Transverse colon (tissue), 4 donors: ENCODE measurements around the gene ABCG2. TPM values are rescaled to one million over a fixed set of nuclear protein-coding genes. Genes with fewer than 3 reads are reported as not detected.

Source experiments
- DNase-seq: peaks from one replicate; pipeline ENCODE4 v3.0.0-alpha.2; 2019
- H3K27ac ChIP-seq, 4 donors: fragments of 200-600 bp; sonication (generic); 2 replicates each; pipeline ENCODE4 v1.5.1; 2016 to 2018; ENCODE audit warnings: inconsistent platforms in 4 of 4
- H3K27me3 ChIP-seq: fragments of 200-600 bp; sonication (generic); 2 replicates; pipeline ENCODE4 v1.5.1; 2017; ENCODE audit warnings: inconsistent platforms
- H3K36me3 ChIP-seq, 4 donors: fragments of 200-600 bp; sonication (generic); 2 replicates each; pipeline ENCODE4 v1.5.1; 2017 to 2019; ENCODE audit warnings: inconsistent platforms in 4 of 4
- H3K4me1 ChIP-seq, 4 donors: fragments of 200-600 bp; sonication (generic); 2 replicates each; pipeline ENCODE4 v1.5.1; 2017 to 2020; ENCODE audit warnings: inconsistent platforms in 4 of 4
- H3K4me3 ChIP-seq, 4 donors: fragments of 200-600 bp; sonication (generic); 1 replicate in 1 of 4; 2 replicates in 3 of 4; pipeline versions ENCODE4 v1.5.1 to v1.6.1; 2017 to 2019; ENCODE audit warnings: inconsistent platforms in 4 of 4
- H3K9me3 ChIP-seq, 2 donors: fragments of 200-600 bp; sonication (generic); 2 replicates each; pipeline ENCODE4 v1.5.1; 2017 to 2019; ENCODE audit warnings: inconsistent platforms in 2 of 2
- CTCF ChIP-seq, 5 experiments: fragments of 200-600 bp in 3 of 5; fragments of 450-650 bp in 2 of 5; sonication (generic) in 3 of 5; IDR thresholded peaks; 1 replicate in 2 of 5; 2 replicates in 3 of 5; pipeline ENCODE4 v1.5.1; 2016 to 2017; ENCODE audit warnings: antibody characterized with exemption in 5 of 5, inconsistent platforms in 3 of 5, mild to moderate bottlenecking in 2 of 5, moderate library complexity in 1 of 5
- EP300 ChIP-seq: sonication (generic); formaldehyde crosslinking; IDR thresholded peaks from one replicate; pipeline ENCODE4 v1.6.1; 2017; ENCODE audit warnings: antibody characterized with exemption, low read depth
- POLR2A ChIP-seq: fragments of 450-650 bp; IDR thresholded peaks from one replicate; pipeline ENCODE4 v1.6.1; 2016; ENCODE audit warnings: antibody characterized with exemption, mild to moderate bottlenecking, moderate library complexity
- POLR2AphosphoS5 ChIP-seq, 3 donors: sonication (generic); formaldehyde crosslinking; IDR thresholded peaks; one replicate each; pipeline ENCODE4 v1.6.1; 2016; ENCODE audit warnings: antibody characterized with exemption in 3 of 3
- WGBS, 2 donors: methylation state at CpG; one replicate each; pipeline ENCODE4 v1.1.5; 2018; ENCODE audit warnings: low coverage in 1 of 2; 5-methylcytosine and 5-hydroxymethylcytosine counted together
- in situ Hi-C, 4 donors: fragments of 200-750 bp; cut with MboI; loops; one replicate each; pipeline versions ENCODE4 v1.15.0 to v1.15.1; 2017; ENCODE audit warnings: low sequenced_read_pairs in 3 of 4, low pct_ligation_motif_present in 1 of 4, low pct_unique_long_range_greater_than_20kb in 1 of 4
- intact Hi-C: fragments of 100-400 bp; cut with DNase I; formaldehyde crosslinking; loops from one replicate; pipeline ENCODE4 v1.15.1; 2023; ENCODE audit warnings: low total_unique reads
- total RNA-seq, 4 donors: library from RNA; depleted of rRNA; stranded (reverse); fragments of >200 nt; gene quantifications; one replicate each; pipeline ENCODE4 v1.1.0, GENCODE V29; 2016

The ABCG2 gene
- total RNA-seq, 4 donors from 2014 or later: 5.6 to 36.6 (median 21.4) TPM

GRCh38 chr4:88188738-88189417, 30.4 kb upstream of the ABCG2 start:
- no peaks in the 10 kb centered on the region for H3K27me3 ChIP-seq
- no peak for TF ChIP-seq CTCF (IDR thresholded peaks at IDR 0.05)
- no peak for TF ChIP-seq POLR2AphosphoS5 (IDR thresholded peaks at IDR 0.05)
- TF ChIP-seq EP300: no peak
- no peak for TF ChIP-seq POLR2A
- H3K36me3 ChIP-seq: no peaks in the 10 kb centered on the region
- H3K9me3 ChIP-seq: no peaks in the 10 kb centered on the region
- peaks cover 0 to 24% (median 0%) of the 10 kb centered on the region in 4 donors for H3K4me1 ChIP-seq
- no peak overlapping the region for H3K27ac ChIP-seq
- in situ Hi-C loops: no loop called here
- WGBS, 2 donors: 83 to 92% methylated on average over 3 to 6 of the region's 6 CpGs
- H3K4me3 ChIP-seq: no peak overlapping the region
- intact Hi-C loops: no loop called here
- DNase-seq: no peak

- Histone ChIP-seq H3K4me1 (peaks cover 0 to 16% (median 0%) of the 10 kb centered on the region in 4 donors), H3K27me3 (no peaks in the 10 kb centered on the region), H3K4me3 (no peak overlapping the region), H3K9me3 (no peaks in the 10 kb centered on the region), H3K36me3 (no peaks in the 10 kb centered on the region), H3K27ac (no peak overlapping the region)
- in situ Hi-C loops: no loop called here
- no peak for DNase-seq
- intact Hi-C loops: no loop called here
- TF ChIP-seq POLR2AphosphoS5 (IDR thresholded peaks at IDR 0.05): no peak
- TF ChIP-seq POLR2A: no peak
- no peak for TF ChIP-seq EP300
- TF ChIP-seq CTCF (IDR thresholded peaks at IDR 0.05): no peak
- 92 to 93% methylated on average over 1 of the region's 1 CpG for WGBS, 2 donors
Observed at GRCh38 chr4:88187766-88188165, 29.3 kb upstream of the ABCG2 start.

GRCh38 chr4:88185906-88186305, 27.5 kb upstream of the ABCG2 start:
- DNase-seq: no peak
- Histone ChIP-seq H3K4me1 (peaks cover 0 to 7% (median 0%) of the 10 kb centered on the region in 4 donors), H3K27ac (no peak overlapping the region), H3K9me3 (no peaks in the 10 kb centered on the region), H3K36me3 (no peaks in the 10 kb centered on the region), H3K4me3 (no peak overlapping the region), H3K27me3 (no peaks in the 10 kb centered on the region)
- intact Hi-C loops (no loop called here), in situ Hi-C loops (no loop called here)
- TF ChIP-seq POLR2AphosphoS5 (IDR thresholded peaks at IDR 0.05): no peak
- TF ChIP-seq POLR2A: no peak
- no peak for TF ChIP-seq EP300
- TF ChIP-seq CTCF (IDR thresholded peaks at IDR 0.05): no peak

GRCh38 chr4:88179261-88179660, 20.8 kb upstream of the ABCG2 start:
- H3K4me3 ChIP-seq: no peak overlapping the region
- no peaks in the 10 kb centered on the region for H3K27me3 ChIP-seq
- no peak overlapping the region for H3K27ac ChIP-seq
- TF ChIP-seq EP300 (no peak), CTCF (IDR thresholded peaks at IDR 0.05) (no peak), POLR2A (no peak), POLR2AphosphoS5 (IDR thresholded peaks at IDR 0.05) (no peak)
- DNase-seq: no peak
- no peaks in the 10 kb centered on the region for H3K9me3 ChIP-seq
- WGBS, 2 donors: 96% methylated on average over 4 of the region's 4 CpGs; no CpG with 5 or more reads in 1 of the 2 donors
- intact Hi-C loops: no loop called here
- no peaks in the 10 kb centered on the region for H3K36me3 ChIP-seq
- H3K4me1 ChIP-seq: peaks cover 0 to 10% (median 0%) of the 10 kb centered on the region in 4 donors
- in situ Hi-C loops: no loop called here
